Fibroblast of lung (primary cell): ENCODE measurements around the gene FAM167B.
"Not testable (repeated sequence)": the region's sequence is repeated elsewhere in the genome, so short reads cannot be mapped to it uniquely, and the experiment has no call there.

Experiments
- CTCF ChIP-seq, 2 donors: IDR thresholded peaks in 1 of 2; conservative IDR thresholded peaks in 1 of 2; 1 replicate in 1 of 2; 2 replicates in 1 of 2; pipeline ENCODE4 v1.5.1; 2011 to 2012; ENCODE audit warnings: low read length in 2 of 2, control low read depth in 1 of 2, inconsistent platforms in 1 of 2, low read depth in 1 of 2, mild to moderate bottlenecking in 1 of 2
- EZH2 ChIP-seq: IDR thresholded peaks from 2 replicates; pipeline ENCODE4 v1.5.1; 2012; ENCODE audit warnings: low read length, control low read depth, mild to moderate bottlenecking; ENCODE audit errors: missing control alignments

GRCh38 chr1:32298211-32298610, 51.2 kb downstream of the FAM167B start:
- TF ChIP-seq CTCF (conservative IDR thresholded peaks at IDR 0.05 in 1 of 2, IDR thresholded peaks at IDR 0.05 in 1 of 2; ENCODE audit: low read depth in 1 of 2, low read length in 2 of 2); EZH2: not testable (repeated sequence)
